HFF-Myc (cell line): ENCODE data around the gene HSPA12B.

ENCODE experiments used
- DNase-seq: peaks from one replicate; pipeline ENCODE4 v3.0.0-alpha.2; 2011; ENCODE audit warnings: low read depth; ENCODE audit errors: extremely low read depth
- H3K4me3 ChIP-seq: replicated peaks from 2 replicates; pipeline ENCODE4 v1.5.1; 2011; ENCODE audit warnings: low read depth, mild to moderate bottlenecking, control low read depth, low read length
- CTCF ChIP-seq: IDR thresholded peaks from 2 replicates; pipeline ENCODE4 v1.5.1; 2012; ENCODE audit warnings: mild to moderate bottlenecking, low read depth, low read length, control low read depth; ENCODE audit errors: missing control alignments

The HSPA12B gene

GRCh38 chr20:3771552-3772058 is 39.1 kb downstream of the HSPA12B start:
- no peak for DNase-seq
- TF ChIP-seq CTCF, result no peak

DNA sequence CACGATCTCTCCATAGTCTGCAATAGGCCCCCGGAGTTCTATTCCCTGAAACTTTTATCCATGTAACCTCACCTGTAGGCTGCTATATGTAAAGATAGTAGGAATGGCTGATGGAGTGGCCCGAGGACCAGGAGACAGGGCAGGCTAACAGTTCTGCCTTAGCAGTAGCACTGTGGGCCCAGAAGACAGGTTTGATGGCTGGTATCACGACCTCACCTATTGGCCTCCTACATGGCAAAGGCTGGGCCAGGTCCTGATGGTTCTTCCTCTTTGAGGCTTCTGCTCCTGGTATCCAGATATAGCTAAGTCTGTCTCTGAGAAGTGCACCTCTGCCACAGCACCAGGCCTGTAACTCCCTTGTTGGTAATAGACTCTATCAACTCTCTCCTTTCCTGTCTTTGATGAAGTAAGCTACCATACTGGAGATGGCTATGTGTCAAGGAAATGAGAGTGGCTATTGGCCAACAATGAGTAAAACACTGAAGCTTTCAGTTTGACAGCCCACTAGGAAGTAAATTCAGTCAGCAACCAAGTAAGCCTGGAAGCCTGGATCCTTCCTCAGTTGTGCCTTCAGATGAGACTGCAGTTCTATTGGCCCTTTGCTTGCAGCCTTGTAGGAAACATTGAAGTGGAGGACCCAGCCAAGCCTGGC is 43.1 kb downstream of the HSPA12B start:
- no peak for TF ChIP-seq CTCF
- H3K4me3 ChIP-seq, result no peak overlapping the region
- DNase-seq, result no peak

More at GRCh38 chr20:3771552-3772058, 39.1 kb downstream of the HSPA12B start:
- H3K4me3 ChIP-seq, result no peak overlapping the region

GRCh38 chr20:3777381-3777715 is 44.9 kb downstream of the HSPA12B start:
- no peak for DNase-seq
- TF ChIP-seq CTCF, result no peak
- H3K4me3 ChIP-seq, result peak overlapping the region; percentile 44

GRCh38 chr20:3777716-3778629 is 45.5 kb downstream of the HSPA12B start:
- H3K4me3 ChIP-seq, result peak overlapping the region; percentile 44
- no peak for TF ChIP-seq CTCF
- no peak for DNase-seq

DNA sequence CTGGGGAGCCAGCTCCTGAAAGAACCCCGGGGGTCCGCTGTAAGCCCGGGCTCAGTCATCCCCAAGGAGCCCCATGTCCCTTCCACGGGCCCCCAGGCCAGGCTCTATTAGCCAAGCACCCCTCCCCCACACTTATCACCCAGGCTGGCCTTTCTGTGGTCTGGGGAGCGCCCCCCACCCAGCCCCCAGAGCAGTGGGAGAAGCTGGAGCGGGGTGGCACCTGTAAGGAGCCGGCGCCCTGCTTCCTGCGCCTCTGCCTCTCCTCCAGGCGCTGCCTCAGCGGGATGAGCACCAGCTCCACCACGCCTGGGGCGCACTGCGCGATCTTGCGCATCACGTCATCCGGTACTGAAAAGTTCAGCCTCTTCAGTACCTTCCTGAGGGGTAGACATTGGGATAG is 46.5 kb downstream of the HSPA12B start:
- no peak for TF ChIP-seq CTCF
- H3K4me3 ChIP-seq, result no peak overlapping the region

GRCh38 chr20:3781153-3781910 is 48.8 kb downstream of the HSPA12B start, which contains the start of gene SPEF1:
Gene SPEF1, minus strand, starts transcription at chr20:3781448. Its CDS starts 161 bp downstream, at chr20:3781287.
- TF ChIP-seq CTCF, result peak; percentile 69
- DNase-seq, result peak; percentile 92
- H3K4me3 ChIP-seq, result peak within 1 kb of the TSS; percentile 41

More for the DNA sequence above, 46.5 kb downstream of the HSPA12B start:
- no peak for DNase-seq
